AG10803 (cell line): ENCODE measurements around the gene ARHGEF17.

Experiments
- DNase-seq: peaks from one replicate; pipeline ENCODE4 v3.0.0; 2010; ENCODE audit warnings: low read depth
- H3K4me3 ChIP-seq: 2 replicates; pipeline ENCODE4 v1.5.1; 2011; ENCODE audit warnings: mild to moderate bottlenecking, low read length, control low read depth
- CTCF ChIP-seq: conservative IDR thresholded peaks from 2 replicates; pipeline ENCODE4 v1.5.1; 2011; ENCODE audit warnings: mild to moderate bottlenecking, low read length, control low read depth, inconsistent platforms

ARHGEF17 gene

GRCh38 chr11:73366953-73367352, 58.9 kb downstream of the ARHGEF17 start:
- no peak for DNase-seq
- no peak overlapping the region for H3K4me3 ChIP-seq
- no peak for TF ChIP-seq CTCF

- TF ChIP-seq CTCF = no peak
- H3K4me3 ChIP-seq = no peak overlapping the region
- no peak for DNase-seq
Observed at GRCh38 chr11:73367482-73368024, 59.5 kb downstream of the ARHGEF17 start.

- no peak overlapping the region for H3K4me3 ChIP-seq
- TF ChIP-seq CTCF = peak; percentile 38
- peak; percentile 31 for DNase-seq
Observed at GRCh38 chr11:73372375-73372993, 64.4 kb downstream of the ARHGEF17 start.

GRCh38 chr11:73374151-73374550, 66.1 kb downstream of the ARHGEF17 start:
- no peak overlapping the region for H3K4me3 ChIP-seq
- peak; percentile 60 for DNase-seq
- no peak for TF ChIP-seq CTCF

- H3K4me3 ChIP-seq = peak overlapping the region; percentile 7; the same call in 1 of the 2 replicates
- no peak for TF ChIP-seq CTCF
- DNase-seq = no peak
Observed at GRCh38 chr11:73375830-73376159, 67.7 kb downstream of the ARHGEF17 start.

- DNase-seq = peak; percentile 89
- TF ChIP-seq CTCF = peak; percentile 59
- peak within 1 kb of the TSS; percentile 77 for H3K4me3 ChIP-seq
Observed at GRCh38 chr11:73376160-73376802, 68.2 kb downstream of the ARHGEF17 start, which contains the start of gene RELT. TSS of gene RELT (plus strand) at chr11:73376399. CDS start at chr11:73389137, 12,738 bp downstream.
